Measurements from ENCODE around the gene MAPK13. TPM values are rescaled to one million over a fixed set of nuclear protein-coding genes. Genes with fewer than 3 reads are reported as not detected.

MAPK13 gene
- total and polyA plus RNA-seq, 4 donors: 1.9 to 17.2 (median 3.0) TPM

- TF ChIP-seq RAD21 (IDR thresholded peaks at IDR 0.05) (no peak), NR2F2 (IDR thresholded peaks at IDR 0.05) (no peak), HNF4A (conservative IDR thresholded peaks at IDR 0.05) (no peak), EGR1 (IDR thresholded peaks at IDR 0.05; ENCODE audit: low read depth in 2 of 2) (no peak), RXRA (IDR thresholded peaks at IDR 0.05) (no peak), HNF4G (IDR thresholded peaks at IDR 0.05) (no peak), FOXA1 (IDR thresholded peaks at IDR 0.05) (no peak)
- no peaks in the 10 kb centered on the region for H3K27me3 ChIP-seq (ENCODE audit: control insufficient read depth in 4 of 4, insufficient read depth in 4 of 4, low read length in 3 of 4)
- no peak overlapping the region for H3K27ac ChIP-seq (ENCODE audit: low read depth in 1 of 2, low read length in 2 of 2)
- 83% methylated on average over 8 of the region's 8 CpGs for WGBS
- no peak overlapping the region for H3K4me3 ChIP-seq (ENCODE audit: low read depth in 1 of 3, low read length in 3 of 3)
- no peak for DNase-seq (ENCODE audit: low spot score)
- H3K9ac ChIP-seq (ENCODE audit: low read depth in 1 of 2, low read length in 2 of 2): no peak overlapping the region
- no peaks in the 10 kb centered on the region for H3K36me3 ChIP-seq (ENCODE audit: control insufficient read depth in 4 of 4, insufficient read depth in 3 of 4, low read depth in 1 of 4, low read length in 3 of 4)
- no peaks in the 10 kb centered on the region for H3K9me3 ChIP-seq (ENCODE audit: control insufficient read depth in 4 of 4, low read length in 3 of 4)
- peaks cover 7 to 36% (median 24%) of the 10 kb centered on the region in 4 donors for H3K4me1 ChIP-seq (ENCODE audit: control insufficient read depth in 4 of 4, insufficient read depth in 4 of 4, low read length in 3 of 4)
These were observed 4.7 kb upstream of the MAPK13 start for GRCh38 chr6:36125575-36125974.

- H3K9ac ChIP-seq (ENCODE audit: low read depth in 1 of 2, low read length in 2 of 2): no peak overlapping the region
- H3K4me3 ChIP-seq (ENCODE audit: low read depth in 1 of 3, low read length in 3 of 3): no peak overlapping the region
- H3K27me3 ChIP-seq (ENCODE audit: control insufficient read depth in 4 of 4, insufficient read depth in 4 of 4, low read length in 3 of 4): no peaks in the 10 kb centered on the region
- H3K27ac ChIP-seq (ENCODE audit: low read depth in 1 of 2, low read length in 2 of 2): no peak overlapping the region
- H3K9me3 ChIP-seq (ENCODE audit: control insufficient read depth in 4 of 4, low read length in 3 of 4): no peaks in the 10 kb centered on the region
- TF ChIP-seq YY1 (IDR thresholded peaks at IDR 0.05) (no peak), GABPA (IDR thresholded peaks at IDR 0.05 in 1 of 2, conservative IDR thresholded peaks at IDR 0.05 in 1 of 2) (no peak), NR2F2 (IDR thresholded peaks at IDR 0.05) (no peak), FOXA2 (IDR thresholded peaks at IDR 0.05) (no peak), TAF1 (conservative IDR thresholded peaks at IDR 0.05) (no peak), HNF4G (IDR thresholded peaks at IDR 0.05) (no peak)
- DNase-seq (ENCODE audit: low spot score): no peak
- H3K36me3 ChIP-seq (ENCODE audit: control insufficient read depth in 4 of 4, insufficient read depth in 3 of 4, low read depth in 1 of 4, low read length in 3 of 4): no peaks in the 10 kb centered on the region
- H3K4me1 ChIP-seq (ENCODE audit: control insufficient read depth in 4 of 4, insufficient read depth in 4 of 4, low read length in 3 of 4): peaks cover 9 to 37% (median 23%) of the 10 kb centered on the region in 4 donors
- WGBS: 98% methylated on average over 2 of the region's 2 CpGs
These were observed 4.2 kb upstream of the MAPK13 start for GRCh38 chr6:36126121-36126520.

- H3K9ac ChIP-seq (ENCODE audit: low read depth in 1 of 2, low read length in 2 of 2): no peak overlapping the region
- no peaks in the 10 kb centered on the region for H3K36me3 ChIP-seq (ENCODE audit: control insufficient read depth in 4 of 4, insufficient read depth in 3 of 4, low read depth in 1 of 4, low read length in 3 of 4)
- 86% methylated on average over 10 of the region's 10 CpGs for whole genome bisulfite sequencing
- DNase-seq (ENCODE audit: low spot score): no peak
- H3K27me3 ChIP-seq (ENCODE audit: control insufficient read depth in 4 of 4, insufficient read depth in 4 of 4, low read length in 3 of 4): no peaks in the 10 kb centered on the region
- no peak overlapping the region for H3K4me3 ChIP-seq (ENCODE audit: low read depth in 1 of 3, low read length in 3 of 3)
- H3K9me3 ChIP-seq (ENCODE audit: control insufficient read depth in 4 of 4, low read length in 3 of 4): no peaks in the 10 kb centered on the region
- H3K4me1 ChIP-seq (ENCODE audit: control insufficient read depth in 4 of 4, insufficient read depth in 4 of 4, low read length in 3 of 4): peaks cover 9 to 31% (median 19%) of the 10 kb centered on the region in 4 donors
- no peak overlapping the region for H3K27ac ChIP-seq (ENCODE audit: low read depth in 1 of 2, low read length in 2 of 2)
- TF ChIP-seq JUND (IDR thresholded peaks at IDR 0.05): no peak
- TF ChIP-seq, protein P1, sequence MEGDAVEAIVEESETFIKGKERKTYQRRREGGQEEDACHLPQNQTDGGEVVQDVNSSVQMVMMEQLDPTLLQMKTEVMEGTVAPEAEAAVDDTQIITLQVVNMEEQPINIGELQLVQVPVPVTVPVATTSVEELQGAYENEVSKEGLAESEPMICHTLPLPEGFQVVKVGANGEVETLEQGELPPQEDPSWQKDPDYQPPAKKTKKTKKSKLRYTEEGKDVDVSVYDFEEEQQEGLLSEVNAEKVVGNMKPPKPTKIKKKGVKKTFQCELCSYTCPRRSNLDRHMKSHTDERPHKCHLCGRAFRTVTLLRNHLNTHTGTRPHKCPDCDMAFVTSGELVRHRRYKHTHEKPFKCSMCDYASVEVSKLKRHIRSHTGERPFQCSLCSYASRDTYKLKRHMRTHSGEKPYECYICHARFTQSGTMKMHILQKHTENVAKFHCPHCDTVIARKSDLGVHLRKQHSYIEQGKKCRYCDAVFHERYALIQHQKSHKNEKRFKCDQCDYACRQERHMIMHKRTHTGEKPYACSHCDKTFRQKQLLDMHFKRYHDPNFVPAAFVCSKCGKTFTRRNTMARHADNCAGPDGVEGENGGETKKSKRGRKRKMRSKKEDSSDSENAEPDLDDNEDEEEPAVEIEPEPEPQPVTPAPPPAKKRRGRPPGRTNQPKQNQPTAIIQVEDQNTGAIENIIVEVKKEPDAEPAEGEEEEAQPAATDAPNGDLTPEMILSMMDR (IDR thresholded peaks at IDR 0.05; ENCODE audit: low read depth, low read length, missing input control): no peak
- TF ChIP-seq HNF4A (conservative IDR thresholded peaks at IDR 0.05): no peak
- no peak for TF ChIP-seq FOXA2 (IDR thresholded peaks at IDR 0.05)
- no peak for TF ChIP-seq TAF1 (conservative IDR thresholded peaks at IDR 0.05)
- TF ChIP-seq ATF3 (IDR thresholded peaks at IDR 0.05): no peak
- no peak for TF ChIP-seq MAX (IDR thresholded peaks at IDR 0.05)
- TF ChIP-seq EGR1 (IDR thresholded peaks at IDR 0.05; ENCODE audit: low read depth in 2 of 2): no peak
- no peak for TF ChIP-seq FOXA1 (IDR thresholded peaks at IDR 0.05)
- TF ChIP-seq RXRA (IDR thresholded peaks at IDR 0.05): no peak
- TF ChIP-seq REST (IDR thresholded peaks at IDR 0.05): no peak
- no peak for TF ChIP-seq GABPA (IDR thresholded peaks at IDR 0.05 in 1 of 2, conservative IDR thresholded peaks at IDR 0.05 in 1 of 2)
- TF ChIP-seq NR2F2 (IDR thresholded peaks at IDR 0.05): no peak
- TF ChIP-seq, protein P2, sequence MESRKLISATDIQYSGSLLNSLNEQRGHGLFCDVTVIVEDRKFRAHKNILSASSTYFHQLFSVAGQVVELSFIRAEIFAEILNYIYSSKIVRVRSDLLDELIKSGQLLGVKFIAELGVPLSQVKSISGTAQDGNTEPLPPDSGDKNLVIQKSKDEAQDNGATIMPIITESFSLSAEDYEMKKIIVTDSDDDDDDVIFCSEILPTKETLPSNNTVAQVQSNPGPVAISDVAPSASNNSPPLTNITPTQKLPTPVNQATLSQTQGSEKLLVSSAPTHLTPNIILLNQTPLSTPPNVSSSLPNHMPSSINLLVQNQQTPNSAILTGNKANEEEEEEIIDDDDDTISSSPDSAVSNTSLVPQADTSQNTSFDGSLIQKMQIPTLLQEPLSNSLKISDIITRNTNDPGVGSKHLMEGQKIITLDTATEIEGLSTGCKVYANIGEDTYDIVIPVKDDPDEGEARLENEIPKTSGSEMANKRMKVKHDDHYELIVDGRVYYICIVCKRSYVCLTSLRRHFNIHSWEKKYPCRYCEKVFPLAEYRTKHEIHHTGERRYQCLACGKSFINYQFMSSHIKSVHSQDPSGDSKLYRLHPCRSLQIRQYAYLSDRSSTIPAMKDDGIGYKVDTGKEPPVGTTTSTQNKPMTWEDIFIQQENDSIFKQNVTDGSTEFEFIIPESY (IDR thresholded peaks at IDR 0.05): no peak
- TF ChIP-seq SP1 (IDR thresholded peaks at IDR 0.05): no peak
- no peak for TF ChIP-seq RAD21 (IDR thresholded peaks at IDR 0.05)
- TF ChIP-seq YY1 (IDR thresholded peaks at IDR 0.05): no peak
- TF ChIP-seq HNF4G (IDR thresholded peaks at IDR 0.05): no peak
These were observed 3.5 kb upstream of the MAPK13 start for GRCh38 chr6:36126553-36127458.

Measured in liver (tissue), 9 donors.